Activated CD4-positive, alpha-beta T cell treated with anti-CD3 and anti-CD28 coated beads, Interleukin-2, amount 10 ng/mL, durations not matched to agents 7 days and 5 days (primary cell): ENCODE results near the gene CACNA1S. TPM values are rescaled to one million over a fixed set of nuclear protein-coding genes. Genes with fewer than 3 reads are reported as not detected.

Source experiments
- CTCF ChIA-PET: fragments of 350-600 bp; sonication (Branson Sonifier 250); formaldehyde crosslinking; loops from one replicate; lab custom pipeline; 2021; ENCODE audit warnings: antibody characterized with exemption; lab: Charles Lee
- POLR2A ChIA-PET: fragments of 350-600 bp; sonication (Branson Sonifier 250); formaldehyde crosslinking; loops from one replicate; lab custom pipeline; 2021; ENCODE audit warnings: antibody characterized with exemption; lab: Charles Lee
- DNase-seq: peaks from one replicate; pipeline ENCODE4 v3.0.0-alpha.2; 2020
- H3K27ac Mint-ChIP-seq: one replicate; pipeline ENCODE4 v1.8.0; 2021; ENCODE audit warnings: mild to moderate bottlenecking, moderate library complexity, mixed read lengths
- H3K27me3 Mint-ChIP-seq: one replicate; pipeline ENCODE4 v1.8.0; 2021; ENCODE audit warnings: mixed read lengths
- H3K36me3 Mint-ChIP-seq: one replicate; pipeline ENCODE4 v1.8.0; 2021; ENCODE audit warnings: low read depth, mixed read lengths
- H3K4me1 Mint-ChIP-seq: one replicate; pipeline ENCODE4 v1.8.0; 2021; ENCODE audit warnings: mixed read lengths
- H3K4me3 Mint-ChIP-seq: one replicate; pipeline ENCODE4 v1.8.0; 2021; ENCODE audit warnings: mild to moderate bottlenecking, moderate library complexity, mixed read lengths
- H3K9me3 Mint-ChIP-seq: one replicate; pipeline ENCODE4 v1.8.0; 2021; ENCODE audit warnings: mixed read lengths
- total RNA-seq, 2 experiments: library from RNA; stranded (reverse); gene quantifications; one replicate each; pipeline ENCODE4 v1.2.3, GENCODE V29; 2021

Gene CACNA1S
- total RNA-seq, 2 experiments from 2014 or later, result not detected

- Mint-ChIP-seq H3K27me3 (peaks cover 22% of the 10 kb centered on the region), H3K36me3 (no peaks in the 10 kb centered on the region), H3K4me3 (no peak overlapping the region), H3K9me3 (no peaks in the 10 kb centered on the region), H3K27ac (no peak overlapping the region), H3K4me1 (peaks cover 5% of the 10 kb centered on the region)
- ChIA-PET POLR2A (no interaction called here), CTCF (no interaction called here)
- DNase-seq, result no peak
Observed at GRCh38 chr1:201123866-201124265, 11.6 kb upstream of the CACNA1S start.

DNA sequence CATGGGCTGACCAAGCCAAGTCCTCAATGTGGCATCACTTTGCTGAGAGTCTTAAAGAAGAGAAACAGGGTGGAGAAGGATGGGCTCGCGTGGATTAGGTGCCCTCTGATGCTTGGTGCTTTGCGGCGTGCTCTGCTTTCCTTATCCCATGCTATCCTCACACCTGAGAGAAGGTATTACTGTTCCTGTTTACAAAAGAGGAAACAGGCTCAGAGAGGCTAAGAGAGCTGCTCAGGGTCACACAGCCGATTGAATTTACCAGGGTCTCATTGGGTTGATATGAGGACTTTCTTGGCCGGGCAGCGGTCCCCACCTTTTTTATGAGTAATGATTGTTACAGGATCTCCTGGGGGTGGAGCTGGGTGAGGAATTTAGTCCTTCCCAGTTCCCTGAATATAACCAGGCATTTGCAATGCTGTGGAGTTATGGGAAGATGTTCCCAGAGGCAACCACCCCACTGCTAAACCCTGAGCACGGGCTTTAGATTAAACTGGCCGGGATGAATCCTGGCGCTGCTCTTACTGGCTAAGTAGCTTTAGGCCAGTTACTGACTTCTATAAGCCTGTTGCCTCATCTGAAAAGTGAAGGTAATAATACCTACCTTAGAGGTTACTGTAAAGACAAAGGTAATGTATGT, 10.2 kb upstream of the CACNA1S start:
- ChIA-PET CTCF (no interaction called here), POLR2A (no interaction called here)
- Mint-ChIP-seq H3K4me3 (no peak overlapping the region), H3K27ac (no peak overlapping the region), H3K4me1 (peaks cover 5% of the 10 kb centered on the region), H3K9me3 (no peaks in the 10 kb centered on the region), H3K36me3 (no peaks in the 10 kb centered on the region), H3K27me3 (peaks cover 26% of the 10 kb centered on the region)
- no peak for DNase-seq

- Mint-ChIP-seq H3K27ac (no peak overlapping the region), H3K4me1 (peaks cover 7% of the 10 kb centered on the region), H3K27me3 (peaks cover 28% of the 10 kb centered on the region), H3K9me3 (no peaks in the 10 kb centered on the region), H3K4me3 (no peak overlapping the region), H3K36me3 (no peaks in the 10 kb centered on the region)
- CTCF ChIA-PET, result interaction anchor here (0.6 to 2.4 kb wide), 15 partner anchors 9 to 497 kb away, joined by 3 to 12 read pairs (median 4); partner anchors contain the start of gene TMEM9
- peak; percentile 53 for DNase-seq
- POLR2A ChIA-PET, result no interaction called here
Observed at GRCh38 chr1:201119206-201120197, 7.3 kb upstream of the CACNA1S start.

- Mint-ChIP-seq H3K4me1 (peaks cover 10% of the 10 kb centered on the region), H3K4me3 (no peak overlapping the region), H3K27me3 (peaks cover 27% of the 10 kb centered on the region), H3K9me3 (no peaks in the 10 kb centered on the region), H3K27ac (no peak overlapping the region), H3K36me3 (no peaks in the 10 kb centered on the region)
- CTCF ChIA-PET, result interaction anchor here (0.5 to 1.3 kb wide), 3 partner anchors 14 to 248 kb away, joined by 3 to 7 read pairs (median 3); no protein-coding TSS in a partner anchor
- POLR2A ChIA-PET, result no interaction called here
- DNase-seq, result no peak
Observed at GRCh38 chr1:201116091-201116490, 3.9 kb upstream of the CACNA1S start.

GRCh38 chr1:201115390-201115937, 3.2 kb upstream of the CACNA1S start:
- ChIA-PET CTCF (interaction anchor here (1.5 to 2.6 kb wide), 3 partner anchors 96 to 272 kb away, joined by 3 to 13 read pairs (median 4); no protein-coding TSS in a partner anchor), POLR2A (no interaction called here)
- Mint-ChIP-seq H3K27ac (no peak overlapping the region), H3K27me3 (peaks cover 24% of the 10 kb centered on the region), H3K4me1 (peaks cover 10% of the 10 kb centered on the region), H3K4me3 (no peak overlapping the region), H3K36me3 (no peaks in the 10 kb centered on the region), H3K9me3 (no peaks in the 10 kb centered on the region)
- no peak for DNase-seq

- Mint-ChIP-seq H3K9me3 (no peaks in the 10 kb centered on the region), H3K4me3 (peak overlapping the region; percentile 72), H3K27ac (peak overlapping the region; percentile 36), H3K36me3 (no peaks in the 10 kb centered on the region), H3K4me1 (peaks cover 5% of the 10 kb centered on the region), H3K27me3 (peaks cover 24% of the 10 kb centered on the region)
- POLR2A ChIA-PET, result interaction anchor here (0.5 kb wide), 1 partner anchor 492 kb away, joined by 4 read pairs; no protein-coding TSS in a partner anchor
- CTCF ChIA-PET, result interaction anchor here (0.6 to 2.6 kb wide), 9 partner anchors 12 to 1158 kb away, joined by 3 to 13 read pairs (median 3); no protein-coding TSS in a partner anchor
- DNase-seq, result peak; percentile 73
Observed at GRCh38 chr1:201114245-201115131, 2.3 kb upstream of the CACNA1S start.

DNA sequence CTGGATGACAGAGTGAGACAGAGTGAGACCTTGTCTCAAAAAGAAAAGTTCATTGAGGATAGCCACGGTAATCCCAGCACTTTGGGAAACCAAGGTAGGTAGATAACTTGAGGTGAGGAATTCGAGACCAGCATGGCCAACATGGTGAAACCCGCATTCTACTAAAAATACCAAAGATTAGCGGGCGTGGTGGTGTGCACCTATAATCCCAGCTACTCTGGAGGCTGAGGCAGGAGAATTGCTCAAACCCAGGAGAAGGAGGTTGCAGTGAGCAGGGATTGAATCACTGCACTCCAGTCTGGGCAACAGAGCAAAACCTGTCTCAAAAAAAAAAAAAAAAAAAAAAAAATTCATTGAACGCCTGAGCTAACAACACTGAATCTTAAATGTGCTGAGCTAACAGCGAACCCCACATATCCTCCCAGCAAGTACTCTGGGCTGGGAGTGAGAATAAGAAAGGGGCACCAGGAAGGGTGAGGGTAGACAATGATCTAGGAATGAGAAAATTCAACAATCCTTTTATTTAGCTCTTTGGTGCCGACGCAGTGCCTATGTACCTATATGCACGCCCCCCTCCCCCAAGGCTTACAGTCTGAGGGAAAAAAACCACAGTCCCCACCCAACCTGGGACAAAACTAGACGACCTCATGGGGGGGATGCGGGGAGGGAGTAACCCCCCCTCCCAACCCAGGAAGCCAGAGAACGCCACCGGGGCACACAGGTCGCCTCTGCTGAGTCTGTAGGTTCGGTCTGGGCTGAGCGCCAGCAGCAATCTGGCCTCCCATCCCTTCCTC, 1.4 kb upstream of the CACNA1S start:
- Mint-ChIP-seq H3K27ac (peak overlapping the region; percentile 25), H3K4me3 (peak overlapping the region; percentile 72), H3K36me3 (no peaks in the 10 kb centered on the region), H3K9me3 (no peaks in the 10 kb centered on the region), H3K4me1 (peaks cover 5% of the 10 kb centered on the region), H3K27me3 (peaks cover 24% of the 10 kb centered on the region)
- no peak for DNase-seq
- POLR2A ChIA-PET, result no interaction called here
- CTCF ChIA-PET, result interaction anchor here (0.6 to 2.6 kb wide), 8 partner anchors 22 to 1158 kb away, joined by 3 to 13 read pairs (median 3); no protein-coding TSS in a partner anchor

GRCh38 chr1:201112926-201113325, 700 bp upstream of the CACNA1S start:
- POLR2A ChIA-PET, result no interaction called here
- H3K36me3 Mint-ChIP-seq, result no peaks in the 10 kb centered on the region
- CTCF ChIA-PET, result interaction anchor here (1.3 to 2.6 kb wide), 3 partner anchors 28 to 271 kb away, joined by 3 to 13 read pairs (median 3); no protein-coding TSS in a partner anchor
- H3K9me3 Mint-ChIP-seq, result no peaks in the 10 kb centered on the region
- no peak for DNase-seq
- peaks cover 23% of the 10 kb centered on the region for H3K27me3 Mint-ChIP-seq
- no peak overlapping the region for H3K4me3 Mint-ChIP-seq
- H3K27ac Mint-ChIP-seq, result no peak overlapping the region
- H3K4me1 Mint-ChIP-seq, result peaks cover 5% of the 10 kb centered on the region

- DNase-seq, result no peak
- ChIA-PET POLR2A (no interaction called here), CTCF (interaction anchor here (1.1 kb wide), 1 partner anchor 14 kb away, joined by 3 read pairs; no protein-coding TSS in a partner anchor)
- H3K27me3 Mint-ChIP-seq, result peaks cover 17% of the 10 kb centered on the region
- H3K9me3 Mint-ChIP-seq, result no peaks in the 10 kb centered on the region
- H3K36me3 Mint-ChIP-seq, result no peaks in the 10 kb centered on the region
- no peak overlapping the region for H3K4me3 Mint-ChIP-seq
- H3K27ac Mint-ChIP-seq, result no peak overlapping the region
- H3K4me1 Mint-ChIP-seq, result peaks cover 5% of the 10 kb centered on the region
Observed at GRCh38 chr1:201111672-201112071, 554 bp downstream of the CACNA1S start.

DNA sequence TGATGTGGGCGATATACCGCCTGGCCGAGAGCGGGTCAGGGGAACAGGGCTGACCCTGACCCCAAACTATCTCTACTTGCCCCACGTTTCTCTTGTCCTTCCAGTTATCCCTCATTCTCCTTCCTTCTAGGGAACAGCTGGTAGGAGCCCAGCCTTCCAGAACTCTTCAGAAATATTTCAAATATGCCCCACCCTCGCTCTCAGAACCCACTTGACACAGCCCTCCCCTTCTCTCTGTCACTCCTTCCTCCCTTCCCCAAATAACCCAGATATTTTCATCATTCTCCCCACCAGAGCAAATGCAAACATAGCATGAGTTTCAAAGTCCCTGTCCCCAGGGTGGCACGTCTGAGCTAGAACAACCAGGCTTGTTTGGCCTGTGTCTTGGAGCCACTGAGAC, 1.1 kb downstream of the CACNA1S start:
- H3K27ac Mint-ChIP-seq, result no peak overlapping the region
- DNase-seq, result no peak
- H3K4me3 Mint-ChIP-seq, result no peak overlapping the region
- POLR2A ChIA-PET, result no interaction called here
- H3K4me1 Mint-ChIP-seq, result peaks cover 5% of the 10 kb centered on the region
- CTCF ChIA-PET, result interaction anchor here (0.6 to 1.1 kb wide), 3 partner anchors 8 to 15 kb away, joined by 3 read pairs; no protein-coding TSS in a partner anchor
- H3K36me3 Mint-ChIP-seq, result no peaks in the 10 kb centered on the region
- H3K9me3 Mint-ChIP-seq, result no peaks in the 10 kb centered on the region
- H3K27me3 Mint-ChIP-seq, result peaks cover 17% of the 10 kb centered on the region

DNA sequence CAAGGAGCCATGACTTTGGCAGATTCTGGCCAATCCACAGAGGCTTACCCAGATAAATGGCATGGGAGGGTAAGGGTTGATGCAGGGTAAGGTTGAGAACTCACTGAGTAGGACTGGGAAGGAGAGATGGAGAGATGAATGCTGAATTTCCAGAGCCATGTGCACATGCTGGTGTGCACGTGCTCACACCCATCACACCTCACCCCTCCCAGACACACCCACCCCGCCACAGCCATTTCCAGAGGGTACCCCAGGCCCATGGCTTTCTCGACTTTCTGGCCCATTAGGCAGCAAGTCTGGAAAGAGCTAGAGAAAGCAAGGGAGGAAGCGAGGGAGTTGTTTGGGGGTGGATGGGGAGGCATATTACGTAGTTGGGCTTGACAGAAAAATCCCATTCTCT, 1.6 kb downstream of the CACNA1S start:
- Mint-ChIP-seq H3K27me3 (peaks cover 14% of the 10 kb centered on the region), H3K4me1 (peaks cover 5% of the 10 kb centered on the region), H3K4me3 (no peak overlapping the region), H3K36me3 (no peaks in the 10 kb centered on the region), H3K9me3 (no peaks in the 10 kb centered on the region), H3K27ac (no peak overlapping the region)
- ChIA-PET CTCF (interaction anchor here (0.6 to 1.1 kb wide), 4 partner anchors 8 to 1176 kb away, joined by 3 to 6 read pairs (median 3); no protein-coding TSS in a partner anchor), POLR2A (no interaction called here)
- DNase-seq, result no peak
